ENCODE data around the gene FOXA3. TPM values are rescaled to one million over a fixed set of nuclear protein-coding genes. Genes with fewer than 3 reads are reported as not detected.

Gene FOXA3
- total RNA-seq, 4 donors from 2014 or later, result not detected

GRCh38 chr19:45882652-45883585 is 18.8 kb downstream of the FOXA3 start:
- TF ChIP-seq CTCF (IDR thresholded peaks at IDR 0.05; ENCODE audit: low read depth), result no peak

GRCh38 chr19:45883586-45883880 is 19.4 kb downstream of the FOXA3 start:
- no peak for TF ChIP-seq CTCF (IDR thresholded peaks at IDR 0.05; ENCODE audit: low read depth)

- no peak for TF ChIP-seq CTCF (IDR thresholded peaks at IDR 0.05; ENCODE audit: low read depth)
Observed at GRCh38 chr19:45883881-45884681, 20.0 kb downstream of the FOXA3 start.

- TF ChIP-seq CTCF (IDR thresholded peaks at IDR 0.05; ENCODE audit: low read depth), result no peak
Observed at GRCh38 chr19:45884682-45885555, 20.8 kb downstream of the FOXA3 start.

- TF ChIP-seq CTCF (IDR thresholded peaks at IDR 0.05; ENCODE audit: low read depth), result no peak
Observed at GRCh38 chr19:45885556-45886426, 21.7 kb downstream of the FOXA3 start, which contains the start of gene IRF2BP1. TSS of gene IRF2BP1 (minus strand) at chr19:45886141. CDS start at chr19:45885774, 367 bp downstream.

GRCh38 chr19:45886427-45887199 is 22.5 kb downstream of the FOXA3 start:
- TF ChIP-seq CTCF (IDR thresholded peaks at IDR 0.05; ENCODE audit: low read depth), result no peak

Data from subcutaneous adipose tissue (tissue), 4 donors.